Type B pancreatic cell (in vitro differentiated cells): ENCODE results near the gene PTPRK. TPM values are rescaled to one million over a fixed set of nuclear protein-coding genes. Genes with fewer than 3 reads are reported as not detected.

ENCODE experiments used
- DNase-seq: peaks from one replicate; pipeline ENCODE4 v3.0.0; 2021; ENCODE audit warnings: mixed read lengths; ENCODE audit not compliant: unreplicated experiment; ENCODE audit errors: extremely low spot score
- H3K27ac Mint-ChIP-seq: 2 replicates; pipeline ENCODE4 v1.8.0; 2021; ENCODE audit warnings: mild to moderate bottlenecking, mixed read lengths
- H3K27me3 Mint-ChIP-seq: 2 replicates; pipeline ENCODE4 v1.8.0; 2021; ENCODE audit warnings: mixed read lengths
- H3K36me3 Mint-ChIP-seq: 2 replicates; pipeline ENCODE4 v1.8.0; 2021; ENCODE audit warnings: mixed read lengths
- H3K4me1 Mint-ChIP-seq: one replicate; pipeline ENCODE4 v1.8.0; 2021; ENCODE audit warnings: mixed read lengths; ENCODE audit not compliant: unreplicated experiment
- H3K4me3 Mint-ChIP-seq: 2 replicates; pipeline ENCODE4 v1.8.0; 2021; ENCODE audit warnings: mild to moderate bottlenecking, mixed read lengths
- H3K9me3 Mint-ChIP-seq: 2 replicates; pipeline ENCODE4 v1.8.0; 2021; ENCODE audit warnings: mixed read lengths
- total RNA-seq: library from RNA; stranded (reverse); gene quantifications from 2 replicates; pipeline ENCODE4 v1.2.1, GENCODE V29; 2021; ENCODE audit warnings: low replicate concordance
- TF ChIP-seq, protein P1 (sequence below): fragments of 200-600 bp; sonication (generic); conservative IDR thresholded peaks from 2 replicates; pipeline ENCODE4 v1.5.0; 2021; ENCODE audit warnings: antibody characterized with exemption, mild to moderate bottlenecking

Gene PTPRK
- total RNA-seq, 1 donor from 2014 or later: 63.4 TPM

- H3K9me3 Mint-ChIP-seq: peaks cover 4% of the 10 kb centered on the region
- no peaks in the 10 kb centered on the region for H3K27me3 Mint-ChIP-seq
- DNase-seq: no peak
- no peaks in the 10 kb centered on the region for H3K4me1 Mint-ChIP-seq
- H3K27ac Mint-ChIP-seq: no peak overlapping the region
- TF ChIP-seq, protein P1, sequence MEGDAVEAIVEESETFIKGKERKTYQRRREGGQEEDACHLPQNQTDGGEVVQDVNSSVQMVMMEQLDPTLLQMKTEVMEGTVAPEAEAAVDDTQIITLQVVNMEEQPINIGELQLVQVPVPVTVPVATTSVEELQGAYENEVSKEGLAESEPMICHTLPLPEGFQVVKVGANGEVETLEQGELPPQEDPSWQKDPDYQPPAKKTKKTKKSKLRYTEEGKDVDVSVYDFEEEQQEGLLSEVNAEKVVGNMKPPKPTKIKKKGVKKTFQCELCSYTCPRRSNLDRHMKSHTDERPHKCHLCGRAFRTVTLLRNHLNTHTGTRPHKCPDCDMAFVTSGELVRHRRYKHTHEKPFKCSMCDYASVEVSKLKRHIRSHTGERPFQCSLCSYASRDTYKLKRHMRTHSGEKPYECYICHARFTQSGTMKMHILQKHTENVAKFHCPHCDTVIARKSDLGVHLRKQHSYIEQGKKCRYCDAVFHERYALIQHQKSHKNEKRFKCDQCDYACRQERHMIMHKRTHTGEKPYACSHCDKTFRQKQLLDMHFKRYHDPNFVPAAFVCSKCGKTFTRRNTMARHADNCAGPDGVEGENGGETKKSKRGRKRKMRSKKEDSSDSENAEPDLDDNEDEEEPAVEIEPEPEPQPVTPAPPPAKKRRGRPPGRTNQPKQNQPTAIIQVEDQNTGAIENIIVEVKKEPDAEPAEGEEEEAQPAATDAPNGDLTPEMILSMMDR: no peak
- no peaks in the 10 kb centered on the region for H3K36me3 Mint-ChIP-seq
- H3K4me3 Mint-ChIP-seq: no peak overlapping the region
Observed at GRCh38 chr6:128156321-128157111, 363.9 kb downstream of the PTPRK start.

DNA sequence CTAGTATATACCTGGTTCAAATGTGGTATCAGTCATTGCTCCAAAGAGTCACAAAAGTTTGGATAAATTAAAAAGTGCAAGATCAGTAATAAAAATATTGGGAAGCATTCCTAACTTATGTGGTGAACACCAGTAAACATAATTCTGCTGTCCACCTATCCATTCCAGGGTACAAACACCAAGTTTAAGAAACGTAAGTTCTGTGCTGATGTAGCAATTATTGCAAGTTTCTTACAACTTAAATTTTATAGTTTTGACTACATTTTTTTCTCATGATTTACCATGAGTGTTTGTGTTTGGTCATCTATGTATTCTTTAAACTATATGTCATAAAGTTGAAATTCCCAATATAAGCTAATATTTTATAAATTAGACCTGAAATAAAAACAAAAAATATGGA lies 364.6 kb downstream of the PTPRK start:
- Mint-ChIP-seq H3K27me3 (no peaks in the 10 kb centered on the region), H3K9me3 (peaks cover 4% of the 10 kb centered on the region), H3K36me3 (no peaks in the 10 kb centered on the region), H3K27ac (no peak overlapping the region), H3K4me1 (no peaks in the 10 kb centered on the region), H3K4me3 (no peak overlapping the region)
- TF ChIP-seq, protein P1: no peak
- DNase-seq: no peak

- peaks cover 4% of the 10 kb centered on the region for H3K9me3 Mint-ChIP-seq
- DNase-seq: no peak
- no peaks in the 10 kb centered on the region for H3K4me1 Mint-ChIP-seq
- H3K27ac Mint-ChIP-seq: no peak overlapping the region
- TF ChIP-seq, protein P1: no peak
- H3K4me3 Mint-ChIP-seq: no peak overlapping the region
- H3K36me3 Mint-ChIP-seq: no peaks in the 10 kb centered on the region
- H3K27me3 Mint-ChIP-seq: no peaks in the 10 kb centered on the region
Observed at GRCh38 chr6:128152551-128152950, 367.8 kb downstream of the PTPRK start.

- DNase-seq: no peak
- H3K4me3 Mint-ChIP-seq: no peak overlapping the region
- no peaks in the 10 kb centered on the region for H3K4me1 Mint-ChIP-seq
- no peaks in the 10 kb centered on the region for H3K27me3 Mint-ChIP-seq
- H3K36me3 Mint-ChIP-seq: no peaks in the 10 kb centered on the region
- H3K9me3 Mint-ChIP-seq: peaks cover 4% of the 10 kb centered on the region
- TF ChIP-seq, protein P1: no peak
- H3K27ac Mint-ChIP-seq: no peak overlapping the region
Observed at GRCh38 chr6:128150376-128150775, 370.0 kb downstream of the PTPRK start.

DNA sequence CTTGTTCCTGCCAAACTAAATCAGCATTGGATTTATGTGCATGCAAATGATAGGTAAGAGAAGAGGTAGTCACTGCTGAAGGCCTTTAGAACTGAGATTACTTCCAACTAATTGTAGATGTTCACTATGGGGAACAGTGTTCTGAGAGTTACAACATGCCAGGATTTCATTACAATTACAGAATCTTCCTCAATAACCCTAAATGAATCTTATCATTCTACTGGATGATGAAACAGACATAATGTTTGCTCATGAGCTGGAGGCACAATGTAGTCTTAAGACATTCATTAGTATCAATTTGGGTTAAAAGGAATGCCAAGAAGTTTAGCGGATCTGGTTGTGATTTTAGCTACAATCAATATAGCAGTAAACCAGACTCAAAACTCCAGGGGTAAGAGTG lies 370.6 kb downstream of the PTPRK start:
- TF ChIP-seq, protein P1: no peak
- Mint-ChIP-seq H3K4me1 (no peaks in the 10 kb centered on the region), H3K27ac (no peak overlapping the region), H3K9me3 (peaks cover 4% of the 10 kb centered on the region), H3K36me3 (no peaks in the 10 kb centered on the region), H3K27me3 (no peaks in the 10 kb centered on the region), H3K4me3 (no peak overlapping the region)
- no peak for DNase-seq
